DOHH2 (cell line): ENCODE results near the gene C12orf76.
A peak's percentile ranks its signal among the peaks of the same experiment; 100 is the strongest.

Source experiments
- H3F3A ChIP-seq: fragments of 200-600 bp; sonication (generic), shearing (Covaris generic); 2 replicates; pipeline ENCODE4 v1.6.0; 2016; ENCODE audit warnings: antibody characterized with exemption, mild to moderate bottlenecking; ENCODE audit not compliant: control insufficient read depth, insufficient read depth
- H3K27ac ChIP-seq: fragments of 200-600 bp; sonication (generic); 2 replicates; pipeline ENCODE4 v1.5.1; 2014; ENCODE audit warnings: low read depth, mild to moderate bottlenecking, low read length, moderate library complexity
- H3K27me3 ChIP-seq: fragments of 200-600 bp; sonication (generic); 2 replicates; pipeline ENCODE4 v1.6.1; 2014; ENCODE audit warnings: mild to moderate bottlenecking, low read length, mixed read lengths; ENCODE audit not compliant: control insufficient read depth
- H3K36me3 ChIP-seq: fragments of 200-600 bp; sonication (generic); 2 replicates; pipeline ENCODE4 v1.6.1; 2014; ENCODE audit warnings: mild to moderate bottlenecking, low read length, moderate library complexity, mixed read lengths; ENCODE audit not compliant: control insufficient read depth
- H3K4me1 ChIP-seq: fragments of 200-600 bp; sonication (generic); 2 replicates; pipeline ENCODE4 v1.6.1; 2014; ENCODE audit warnings: mild to moderate bottlenecking, low read length, mixed read lengths; ENCODE audit not compliant: control insufficient read depth
- H3K4me2 ChIP-seq: fragments of 200-600 bp; sonication (generic); 2 replicates; pipeline ENCODE4 v1.6.0; 2014; ENCODE audit warnings: mild to moderate bottlenecking, low read length, moderate library complexity
- H3K4me3 ChIP-seq: fragments of 200-600 bp; sonication (generic); 2 replicates; pipeline ENCODE4 v1.5.1; 2014; ENCODE audit warnings: mild to moderate bottlenecking, low read length, mixed read lengths
- H3K79me2 ChIP-seq: fragments of 200-600 bp; sonication (generic); 2 replicates; pipeline ENCODE4 v1.6.1; 2014; ENCODE audit warnings: mild to moderate bottlenecking, low read length, mixed read lengths; ENCODE audit not compliant: control insufficient read depth
- H3K9me2 ChIP-seq: fragments of 200-600 bp; sonication (generic); replicated peaks from 2 replicates; pipeline ENCODE4 v1.6.1; 2014; ENCODE audit warnings: mild to moderate bottlenecking, low read length, mixed read lengths; ENCODE audit not compliant: control insufficient read depth
- H3K9me3 ChIP-seq: fragments of 200-600 bp; sonication (generic); 2 replicates; pipeline ENCODE4 v1.6.1; 2014; ENCODE audit warnings: antibody characterized with exemption, low read length, mixed read lengths; ENCODE audit not compliant: control insufficient read depth, insufficient read depth
- H4K20me1 ChIP-seq: fragments of 200-600 bp; sonication (generic); 2 replicates; pipeline ENCODE4 v1.6.0; 2014; ENCODE audit warnings: low read depth, mild to moderate bottlenecking, antibody characterized with exemption, low read length, moderate library complexity; ENCODE audit not compliant: control insufficient read depth, insufficient read depth
- CTCF ChIP-seq: fragments of 200-600 bp; sonication (generic); IDR thresholded peaks from one replicate; pipeline ENCODE4 v1.5.1; 2014; ENCODE audit warnings: antibody characterized with exemption, mild to moderate bottlenecking, low read depth, low read length; ENCODE audit not compliant: poor library complexity, severe bottlenecking
- EZH2phosphoT487 ChIP-seq: fragments of 200-600 bp; sonication (generic); IDR thresholded peaks from 2 replicates; pipeline ENCODE4 v1.6.1; 2017; ENCODE audit warnings: borderline replicate concordance, mild to moderate bottlenecking, antibody characterized with exemption, low read length, moderate library complexity, mixed read lengths

C12orf76 gene

GRCh38 chr12:110039085-110039807 lies 9.1 kb downstream of the C12orf76 start:
- Histone ChIP-seq H3K27ac (peak overlapping the region; percentile 15; the same call in 1 of the 2 replicates), H3K9me3 (no peaks in the 10 kb centered on the region), H4K20me1 (peaks cover 5% of the 10 kb centered on the region; the same call in 1 of the 2 replicates), H3K4me1 (peaks cover 31% of the 10 kb centered on the region), H3K36me3 (peaks cover 70% of the 10 kb centered on the region), H3K9me2 (no peaks in the 10 kb centered on the region), H3K4me2 (no peak overlapping the region), H3K79me2 (peaks cover 15% of the 10 kb centered on the region), H3F3A (peaks cover 31% of the 10 kb centered on the region), H3K27me3 (no peaks in the 10 kb centered on the region), H3K4me3 (no peak overlapping the region)
- TF ChIP-seq CTCF = no peak
- TF ChIP-seq EZH2phosphoT487 = no peak

GRCh38 chr12:110038741-110039084 lies 9.6 kb downstream of the C12orf76 start:
- peaks cover 31% of the 10 kb centered on the region for H3K4me1 ChIP-seq
- TF ChIP-seq CTCF (no peak), EZH2phosphoT487 (no peak)
- H3F3A ChIP-seq = peaks cover 28% of the 10 kb centered on the region
- peaks cover 13% of the 10 kb centered on the region for H3K79me2 ChIP-seq
- H3K27ac ChIP-seq = no peak overlapping the region
- no peaks in the 10 kb centered on the region for H3K9me2 ChIP-seq
- H3K4me3 ChIP-seq = no peak overlapping the region
- no peak overlapping the region for H3K4me2 ChIP-seq
- no peaks in the 10 kb centered on the region for H3K9me3 ChIP-seq
- peaks cover 75% of the 10 kb centered on the region for H3K36me3 ChIP-seq
- H3K27me3 ChIP-seq = no peaks in the 10 kb centered on the region
- H4K20me1 ChIP-seq = peaks cover 5% of the 10 kb centered on the region; the same call in 1 of the 2 replicates

- H4K20me1 ChIP-seq = peaks cover 5% of the 10 kb centered on the region; the same call in 1 of the 2 replicates
- H3K79me2 ChIP-seq = peaks cover 13% of the 10 kb centered on the region
- H3K27ac ChIP-seq = no peak overlapping the region
- no peak for TF ChIP-seq EZH2phosphoT487
- no peak for TF ChIP-seq CTCF
- H3K4me3 ChIP-seq = no peak overlapping the region
- H3K4me1 ChIP-seq = peaks cover 24% of the 10 kb centered on the region
- no peaks in the 10 kb centered on the region for H3K9me3 ChIP-seq
- H3K9me2 ChIP-seq = no peaks in the 10 kb centered on the region
- no peaks in the 10 kb centered on the region for H3K27me3 ChIP-seq
- H3K4me2 ChIP-seq = no peak overlapping the region
- peaks cover 82% of the 10 kb centered on the region for H3K36me3 ChIP-seq
- H3F3A ChIP-seq = peaks cover 27% of the 10 kb centered on the region
Observed at GRCh38 chr12:110037315-110037714, 11.0 kb downstream of the C12orf76 start.
